ENCODE measurements around the gene ZNF423. TPM values are rescaled to one million over a fixed set of nuclear protein-coding genes. Genes with fewer than 3 reads are reported as not detected.

The ZNF423 gene
- total and polyA plus RNA-seq, 9 of the 15 experiments (the other 6 are each of a cell fraction or from before 2014, with no cell fraction given): not detected

- POLR2A ChIA-PET: interaction anchor here (0.7 kb wide), 1 partner anchor 17 kb away, joined by 3 read pairs; no protein-coding TSS in a partner anchor
- H3K27me3 ChIP-seq (ENCODE audit: control insufficient read depth in 2 of 2, insufficient read depth in 2 of 2, low read length in 2 of 2): peaks cover 0 to 9% of the 10 kb centered on the region in 2 experiments; a peak in 1 of 5 replicates
- H2AFZ ChIP-seq (ENCODE audit: low read depth, low read length): no peak overlapping the region
- no peaks in the 10 kb centered on the region for H3K9me3 ChIP-seq (replicated peaks; ENCODE audit: control insufficient read depth, insufficient read depth, low read depth, low read length)
- in situ Hi-C loops (cut with MboI): no loop called here
- H3K36me3 ChIP-seq (ENCODE audit: control insufficient read depth, insufficient read depth, low read length): no peaks in the 10 kb centered on the region
- BruUV-seq (replicated peaks): no TSS peak
- H4K20me1 ChIP-seq (replicated peaks; ENCODE audit: control insufficient read depth, insufficient read depth, low read length): peaks cover 5% of the 10 kb centered on the region; the same call in 1 of the 2 replicates
- no peak overlapping the region for H3K4me2 ChIP-seq (ENCODE audit: insufficient read depth, low read length)
- DNase-seq (ENCODE audit: extremely low read depth in 1 of 4, low spot score in 3 of 4): no peak
- H3K27ac ChIP-seq (ENCODE audit: extremely low read depth, low read depth, low read length): no peak overlapping the region
- no peaks in the 10 kb centered on the region for H3K79me2 ChIP-seq (ENCODE audit: control insufficient read depth, insufficient read depth, low read length)
- H3K9ac ChIP-seq (ENCODE audit: insufficient read depth in 1 of 2, low read depth in 2 of 2, low read length in 2 of 2): no peak overlapping the region
- H3K9me1 ChIP-seq (ENCODE audit: control insufficient read depth, insufficient read depth, low read length): no peaks in the 10 kb centered on the region
- intact Hi-C loops (cut with micrococcal nuclease): no loop called here
- no peak for ATAC-seq
- H3K4me3 ChIP-seq: no peak overlapping the region
- CTCF ChIA-PET (ENCODE audit: low intra/inter-chr PET ratio): no interaction called here
- FAIRE-seq: no peak
- WGBS (ENCODE audit: insufficient coverage, low coverage, missing lambda C conversion rate): 2% methylated on average over 5 of the region's 5 CpGs
- no peaks in the 10 kb centered on the region for H3K4me1 ChIP-seq (replicated peaks in 1 of 2; ENCODE audit: control insufficient read depth in 2 of 2, insufficient read depth in 2 of 2, low read length in 2 of 2)
- TF ChIP-seq ZBTB1 (CRISPR knock-in tag; IDR thresholded peaks at IDR 0.05; ENCODE audit: borderline replicate concordance, low read depth): no peak
- TF ChIP-seq COPS2 (conservative IDR thresholded peaks at IDR 0.05): no peak
- TF ChIP-seq, protein P1, sequence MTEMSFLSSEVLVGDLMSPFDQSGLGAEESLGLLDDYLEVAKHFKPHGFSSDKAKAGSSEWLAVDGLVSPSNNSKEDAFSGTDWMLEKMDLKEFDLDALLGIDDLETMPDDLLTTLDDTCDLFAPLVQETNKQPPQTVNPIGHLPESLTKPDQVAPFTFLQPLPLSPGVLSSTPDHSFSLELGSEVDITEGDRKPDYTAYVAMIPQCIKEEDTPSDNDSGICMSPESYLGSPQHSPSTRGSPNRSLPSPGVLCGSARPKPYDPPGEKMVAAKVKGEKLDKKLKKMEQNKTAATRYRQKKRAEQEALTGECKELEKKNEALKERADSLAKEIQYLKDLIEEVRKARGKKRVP (CRISPR knock-in tag; IDR thresholded peaks at IDR 0.05): no peak
- TF ChIP-seq TCFL5 (CRISPR knock-in tag; conservative IDR thresholded peaks at IDR 0.05): no peak
- no peak for TF ChIP-seq TFAP4 (CRISPR knock-in tag; IDR thresholded peaks at IDR 0.05; ENCODE audit: borderline replicate concordance)
- TF ChIP-seq, protein P2, sequence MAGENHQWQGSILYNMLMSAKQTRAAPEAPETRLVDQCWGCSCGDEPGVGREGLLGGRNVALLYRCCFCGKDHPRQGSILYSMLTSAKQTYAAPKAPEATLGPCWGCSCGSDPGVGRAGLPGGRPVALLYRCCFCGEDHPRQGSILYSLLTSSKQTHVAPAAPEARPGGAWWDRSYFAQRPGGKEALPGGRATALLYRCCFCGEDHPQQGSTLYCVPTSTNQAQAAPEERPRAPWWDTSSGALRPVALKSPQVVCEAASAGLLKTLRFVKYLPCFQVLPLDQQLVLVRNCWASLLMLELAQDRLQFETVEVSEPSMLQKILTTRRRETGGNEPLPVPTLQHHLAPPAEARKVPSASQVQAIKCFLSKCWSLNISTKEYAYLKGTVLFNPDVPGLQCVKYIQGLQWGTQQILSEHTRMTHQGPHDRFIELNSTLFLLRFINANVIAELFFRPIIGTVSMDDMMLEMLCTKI (IDR thresholded peaks at IDR 0.05; ENCODE audit: partially characterized antibody): no peak
- TF ChIP-seq TGIF2 (CRISPR knock-in tag; IDR thresholded peaks at IDR 0.05): no peak
- no peak for TF ChIP-seq TRIM28 (IDR thresholded peaks at IDR 0.05)
- TF ChIP-seq ZNF318 (IDR thresholded peaks at IDR 0.05; ENCODE audit: borderline replicate concordance in 1 of 2, low read depth in 1 of 2): no peak
- TF ChIP-seq YBX1 (IDR thresholded peaks at IDR 0.05): no peak
Measured at GRCh38 chr16:49458656-49459445, 397.1 kb downstream of the ZNF423 start.
